ENCODE measurements around the gene PRR29. TPM values are rescaled to one million over a fixed set of nuclear protein-coding genes. Genes with fewer than 3 reads are reported as not detected.
A peak's percentile ranks its signal among the peaks of the same experiment; 100 is the strongest.

Gene PRR29
- total RNA-seq, 3 donors from 2014 or later (not counting 1 experiment from before 2014, with no cell fraction given) = 0.92 to 1.6 (median 1.6) TPM

DNA sequence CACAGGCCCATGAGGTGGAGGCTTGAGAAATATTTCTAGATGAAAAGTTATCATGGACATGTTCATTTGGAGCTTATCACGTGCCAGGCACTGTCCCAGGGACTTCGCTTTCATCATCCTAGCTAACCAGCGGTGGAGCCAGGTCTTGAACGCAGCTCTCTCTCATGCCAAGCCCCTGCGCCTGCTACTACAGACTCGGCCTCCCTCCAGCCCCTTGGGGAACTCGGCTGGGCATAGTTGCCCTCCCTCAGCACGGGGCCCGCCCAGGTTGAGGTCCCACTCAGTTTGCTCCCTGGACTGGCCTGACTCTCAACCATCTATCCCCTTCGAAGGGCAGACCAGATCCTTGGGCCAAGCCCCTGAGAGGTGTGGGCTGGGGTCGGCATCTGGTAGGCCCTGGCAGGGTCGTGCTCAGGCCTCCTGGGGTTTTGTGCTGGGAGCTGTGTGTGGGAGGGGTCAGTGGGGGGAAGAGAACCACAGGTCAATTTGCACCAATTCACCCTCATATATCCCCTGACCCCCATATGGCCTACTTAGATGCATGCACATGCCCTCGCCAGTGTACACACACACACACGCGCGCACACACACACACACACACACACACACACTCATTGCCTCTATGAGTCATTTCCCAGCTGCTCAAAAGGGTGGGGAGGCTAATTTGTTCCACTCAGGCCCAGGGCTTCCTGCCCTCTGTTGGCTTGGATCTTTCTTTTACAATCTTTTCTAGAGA lies 13.3 kb upstream of the PRR29 start:
- peak overlapping the region; percentile 67 to 86 for H3K27ac Mint-ChIP-seq
- no peaks in the 10 kb centered on the region for H3K9me3 Mint-ChIP-seq
- DNase-seq (peak; percentile 58 to 80), ATAC-seq (peak; percentile 91 to 98 (median 98))
- no peaks in the 10 kb centered on the region for H3K36me3 Mint-ChIP-seq
- Histone ChIP-seq H3K27me3 (ENCODE audit: control insufficient read depth, insufficient read depth, low read length) (no peaks in the 10 kb centered on the region), H3K4me1 (ENCODE audit: control insufficient read depth, insufficient read depth, low read length) (peaks cover 32% of the 10 kb centered on the region), H3K36me3 (ENCODE audit: control insufficient read depth, insufficient read depth, low read length) (no peaks in the 10 kb centered on the region), H3K4me3 (ENCODE audit: low read length) (no peak overlapping the region), H3K27ac (ENCODE audit: low read length) (peak overlapping the region; percentile 32), H3K9me3 (ENCODE audit: control insufficient read depth, insufficient read depth, low read length) (no peaks in the 10 kb centered on the region)
- peak overlapping the region; percentile 62 for H3K4me3 Mint-ChIP-seq
- no peak for TF ChIP-seq CTCF (IDR thresholded peaks at IDR 0.05)
- 79% methylated on average over 16 of the region's 16 CpGs for WGBS (ENCODE audit: insufficient coverage)
- peaks cover 14 to 30% of the 10 kb centered on the region in 2 donors for H3K4me1 Mint-ChIP-seq
- intact Hi-C loops (cut with micrococcal nuclease) = loop anchor here (1.0 to 5.0 kb wide), 2 partner anchors 38 to 40 kb away; no protein-coding TSS in a partner anchor
- H3K27me3 Mint-ChIP-seq (ENCODE audit: low read depth in 2 of 2) = no peaks in the 10 kb centered on the region

DNA sequence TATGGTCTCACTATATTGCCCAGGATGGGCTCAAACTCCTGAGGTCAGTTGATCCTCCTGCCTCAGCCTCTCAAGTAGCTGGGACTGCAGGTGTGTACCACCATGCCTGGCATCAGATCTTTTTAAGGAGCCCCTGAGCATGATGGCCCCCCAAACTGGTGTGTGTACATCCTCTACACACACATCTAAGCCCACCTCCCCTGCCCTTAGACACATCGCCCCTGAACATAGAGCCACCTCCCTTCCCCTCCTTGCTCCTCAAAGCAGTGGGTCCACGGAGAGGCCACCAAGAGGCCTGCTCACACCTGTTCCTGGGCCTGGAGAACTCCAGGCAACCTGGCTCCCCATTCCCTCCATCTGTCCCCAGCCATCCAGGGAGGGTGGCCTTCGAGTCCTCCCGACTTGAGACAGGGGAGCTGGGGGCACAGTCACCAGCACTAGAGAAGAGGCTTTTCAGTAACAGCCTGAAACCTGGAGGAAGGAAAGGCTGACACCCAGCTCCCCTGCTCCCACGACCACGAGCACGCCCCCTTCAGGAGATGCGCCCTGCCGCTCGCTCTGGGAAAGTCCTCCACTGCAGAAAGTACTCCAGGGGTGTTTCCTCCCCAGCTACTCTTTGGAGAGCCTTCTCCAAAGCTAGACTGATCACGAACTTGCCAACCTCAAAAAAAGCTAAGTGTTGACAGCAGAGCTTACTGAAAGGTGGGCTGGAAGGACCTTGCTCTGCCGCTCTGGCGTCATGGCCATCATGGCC lies 12.6 kb upstream of the PRR29 start:
- ATAC-seq = peak in 2 of 3 donors; percentile 15 to 26
- 70% methylated on average over 13 of the region's 13 CpGs for WGBS (ENCODE audit: insufficient coverage)

GRCh38 chr17:63986821-63987220 lies 11.3 kb upstream of the PRR29 start:
- Mint-ChIP-seq H3K4me1 (peaks cover 34 to 50% of the 10 kb centered on the region in 2 donors), H3K9me3 (no peaks in the 10 kb centered on the region), H3K27ac (peak overlapping the region in 1 of 2 donors; percentile 86), H3K27me3 (ENCODE audit: low read depth in 2 of 2) (no peaks in the 10 kb centered on the region), H3K36me3 (no peaks in the 10 kb centered on the region), H3K4me3 (no peak overlapping the region)
- H3K27me3 ChIP-seq (ENCODE audit: control insufficient read depth, insufficient read depth, low read length) = no peaks in the 10 kb centered on the region
- H3K27ac ChIP-seq (ENCODE audit: low read length) = no peak overlapping the region
- no peak overlapping the region for H3K4me3 ChIP-seq (ENCODE audit: low read length)
- 40% methylated on average over 3 of the region's 3 CpGs for WGBS (ENCODE audit: insufficient coverage)
- no peaks in the 10 kb centered on the region for H3K9me3 ChIP-seq (ENCODE audit: control insufficient read depth, insufficient read depth, low read length)
- DNase-seq = no peak
- no peak for ATAC-seq
- no peak for TF ChIP-seq CTCF (IDR thresholded peaks at IDR 0.05)
- H3K4me1 ChIP-seq (ENCODE audit: control insufficient read depth, insufficient read depth, low read length) = peaks cover 51% of the 10 kb centered on the region
- no peaks in the 10 kb centered on the region for H3K36me3 ChIP-seq (ENCODE audit: control insufficient read depth, insufficient read depth, low read length)
- intact Hi-C loops (cut with micrococcal nuclease) = loop anchor here (5.0 kb wide), 1 partner anchor 40 kb away; no protein-coding TSS in a partner anchor

More for the DNA sequence above, 12.6 kb upstream of the PRR29 start:
- Histone ChIP-seq H3K36me3 (ENCODE audit: control insufficient read depth, insufficient read depth, low read length) (no peaks in the 10 kb centered on the region), H3K27me3 (ENCODE audit: control insufficient read depth, insufficient read depth, low read length) (no peaks in the 10 kb centered on the region), H3K4me1 (ENCODE audit: control insufficient read depth, insufficient read depth, low read length) (peaks cover 40% of the 10 kb centered on the region), H3K27ac (ENCODE audit: low read length) (peak overlapping the region; percentile 32), H3K4me3 (ENCODE audit: low read length) (no peak overlapping the region), H3K9me3 (ENCODE audit: control insufficient read depth, insufficient read depth, low read length) (no peaks in the 10 kb centered on the region)
- Mint-ChIP-seq H3K4me1 (peaks cover 21 to 38% of the 10 kb centered on the region in 2 donors), H3K27ac (peak overlapping the region; percentile 67 to 86), H3K9me3 (no peaks in the 10 kb centered on the region), H3K27me3 (ENCODE audit: low read depth in 2 of 2) (no peaks in the 10 kb centered on the region), H3K4me3 (peak overlapping the region; percentile 62), H3K36me3 (no peaks in the 10 kb centered on the region)
- TF ChIP-seq CTCF (IDR thresholded peaks at IDR 0.05) = peak; percentile 15
- no peak for DNase-seq
- intact Hi-C loops (cut with micrococcal nuclease) = loop anchor here (1.0 to 5.0 kb wide), 2 partner anchors 38 to 40 kb away; no protein-coding TSS in a partner anchor
